ENCODE data around the gene LLGL2.
A peak's percentile ranks its signal among the peaks of the same experiment; 100 is the strongest.
"Not testable (repeated sequence)": the region's sequence is repeated elsewhere in the genome, so short reads cannot be mapped to it uniquely, and the experiment has no call there.

LLGL2 gene

GRCh38 chr17:75574404-75575036, 49.0 kb downstream of the LLGL2 start:
- Histone ChIP-seq H3K27me3 (ENCODE audit: control insufficient read depth, insufficient read depth, low read length) (no peaks in the 10 kb centered on the region), H3K9me3 (ENCODE audit: control insufficient read depth, insufficient read depth, low read length) (no peaks in the 10 kb centered on the region), H3K4me3 (ENCODE audit: low read depth, low read length) (no peak overlapping the region), H3K4me1 (ENCODE audit: control insufficient read depth, insufficient read depth, low read length) (no peaks in the 10 kb centered on the region), H3K36me3 (ENCODE audit: control insufficient read depth, insufficient read depth, low read length) (peaks cover 8% of the 10 kb centered on the region), H3K27ac (ENCODE audit: low read depth, low read length) (no peak overlapping the region), H3K9ac (ENCODE audit: low read depth, low read length) (no peak overlapping the region)

DNA sequence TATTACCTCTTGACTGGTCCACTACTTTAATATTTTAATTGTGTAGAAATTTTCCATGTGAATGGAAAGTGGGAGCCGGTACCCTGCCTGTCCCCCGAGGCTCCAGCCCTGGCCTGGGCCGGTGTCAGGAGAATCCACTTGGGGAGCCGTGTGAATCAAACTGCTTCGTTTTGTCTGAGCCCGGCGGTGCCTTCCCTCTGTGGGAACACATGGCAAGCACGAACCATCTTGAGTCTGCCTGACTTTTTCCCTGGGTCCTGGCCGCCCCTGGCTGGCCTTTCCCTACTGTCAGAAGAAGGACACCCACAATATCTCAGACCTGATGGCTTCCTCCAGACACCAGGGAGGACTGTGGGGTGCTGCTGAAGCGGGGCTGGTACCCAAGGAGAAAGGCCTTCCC, 49.7 kb downstream of the LLGL2 start:
- Histone ChIP-seq H3K4me3 (ENCODE audit: low read depth, low read length) (no peak overlapping the region), H3K9me3 (ENCODE audit: control insufficient read depth, insufficient read depth, low read length) (no peaks in the 10 kb centered on the region), H3K4me1 (ENCODE audit: control insufficient read depth, insufficient read depth, low read length) (no peaks in the 10 kb centered on the region), H3K27me3 (ENCODE audit: control insufficient read depth, insufficient read depth, low read length) (no peaks in the 10 kb centered on the region), H3K9ac (ENCODE audit: low read depth, low read length) (no peak overlapping the region), H3K36me3 (ENCODE audit: control insufficient read depth, insufficient read depth, low read length) (peaks cover 7% of the 10 kb centered on the region), H3K27ac (ENCODE audit: low read depth, low read length) (no peak overlapping the region)

DNA sequence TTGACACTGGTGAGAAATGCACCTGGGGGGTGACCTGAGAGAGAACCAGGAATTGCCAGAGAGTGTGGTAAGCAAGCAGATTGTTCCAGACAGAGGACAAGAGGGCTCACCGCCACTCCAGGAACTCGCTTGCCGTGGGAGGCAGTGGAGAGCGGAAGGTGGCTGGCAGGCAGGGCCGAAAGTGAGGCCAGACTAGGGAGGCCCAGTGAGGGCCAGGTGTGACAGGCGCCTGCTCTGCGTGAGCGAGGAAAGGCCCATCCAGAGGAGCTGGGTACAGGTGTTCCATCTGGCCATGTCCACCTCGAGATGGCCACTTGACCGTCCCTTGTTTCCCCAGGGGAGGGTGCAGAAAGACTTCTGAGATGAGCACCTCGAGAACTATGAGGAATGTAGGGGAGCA, 50.2 kb downstream of the LLGL2 start:
- Histone ChIP-seq H3K36me3 (ENCODE audit: control insufficient read depth, insufficient read depth, low read length) (peaks cover 3% of the 10 kb centered on the region; the same call in 1 of the 2 replicates), H3K27ac (ENCODE audit: low read depth, low read length) (no peak overlapping the region), H3K4me3 (ENCODE audit: low read depth, low read length) (no peak overlapping the region), H3K27me3 (ENCODE audit: control insufficient read depth, insufficient read depth, low read length) (no peaks in the 10 kb centered on the region), H3K9me3 (ENCODE audit: control insufficient read depth, insufficient read depth, low read length) (no peaks in the 10 kb centered on the region), H3K4me1 (ENCODE audit: control insufficient read depth, insufficient read depth, low read length) (no peaks in the 10 kb centered on the region), H3K9ac (ENCODE audit: low read depth, low read length) (no peak overlapping the region)

DNA sequence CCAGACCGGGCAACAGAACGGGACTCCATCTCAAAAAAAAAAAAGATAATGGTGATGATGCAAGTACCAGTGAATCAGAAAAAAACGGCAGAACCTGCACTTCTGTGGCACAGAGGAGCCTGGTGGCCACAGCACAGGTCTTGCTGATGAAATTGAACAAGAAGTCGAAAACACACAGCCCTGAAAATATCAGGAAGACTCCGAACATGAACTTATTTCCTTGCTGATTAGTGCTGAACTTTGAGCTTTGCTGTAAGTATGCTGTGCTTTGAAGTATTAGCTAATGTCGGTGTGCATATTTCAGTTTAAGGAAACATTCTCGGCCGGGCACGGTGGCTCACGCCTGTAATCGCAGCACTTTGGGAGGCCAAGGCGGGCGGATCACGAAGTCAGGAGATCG, 51.2 kb downstream of the LLGL2 start:
- H3K4me3 ChIP-seq (ENCODE audit: low read depth, low read length), result no peak overlapping the region
- H3K4me1 ChIP-seq (ENCODE audit: control insufficient read depth, insufficient read depth, low read length), result no peaks in the 10 kb centered on the region
- H3K27me3 ChIP-seq (ENCODE audit: control insufficient read depth, insufficient read depth, low read length), result no peaks in the 10 kb centered on the region
- no peak overlapping the region for H3K27ac ChIP-seq (ENCODE audit: low read depth, low read length)
- no peaks in the 10 kb centered on the region for H3K9me3 ChIP-seq (ENCODE audit: control insufficient read depth, insufficient read depth, low read length)
- H3K36me3 ChIP-seq (ENCODE audit: control insufficient read depth, insufficient read depth, low read length), result 0 out of 2 replicates have a peak, but pooled peaks cover 3% of the 10 kb centered on the region
- H3K9ac ChIP-seq (ENCODE audit: low read depth, low read length), result no peak overlapping the region

DNA sequence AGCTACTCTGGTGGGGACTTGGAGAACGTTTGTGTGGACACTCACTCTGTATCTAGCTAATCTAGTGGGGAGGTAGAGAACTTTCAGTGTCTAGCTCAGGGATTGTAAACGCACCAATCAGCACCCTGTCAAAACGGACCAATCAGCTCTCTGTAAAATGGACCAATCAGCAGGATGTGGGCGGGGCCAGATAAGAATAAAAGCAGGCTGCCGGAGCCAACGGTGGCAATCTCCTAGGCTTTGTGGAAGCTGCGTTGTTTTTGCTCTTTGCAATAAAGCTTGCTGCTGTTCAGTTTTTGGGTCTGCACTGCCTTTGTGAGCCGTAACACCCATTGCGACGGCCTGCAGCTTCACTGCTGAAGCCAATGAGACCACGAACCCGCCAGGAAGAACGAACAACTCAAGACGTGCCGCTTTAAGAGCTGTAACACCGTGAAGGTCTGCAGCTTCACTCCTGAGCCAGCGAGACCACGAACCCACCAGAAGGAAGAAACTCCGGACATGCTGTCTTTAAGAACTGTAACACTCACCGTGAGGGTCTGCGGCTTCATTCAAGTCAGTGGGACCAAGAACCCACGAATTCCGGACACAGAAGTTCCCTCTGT, 55.7 kb downstream of the LLGL2 start:
- not testable (repeated sequence) for H3K9ac ChIP-seq (ENCODE audit: low read depth, low read length); H3K4me1 ChIP-seq (ENCODE audit: control insufficient read depth, insufficient read depth, low read length); H3K9me3 ChIP-seq (ENCODE audit: control insufficient read depth, insufficient read depth, low read length); H3K27me3 ChIP-seq (ENCODE audit: control insufficient read depth, insufficient read depth, low read length); H3K4me3 ChIP-seq (ENCODE audit: low read depth, low read length); H3K27ac ChIP-seq (ENCODE audit: low read depth, low read length); H3K36me3 ChIP-seq (ENCODE audit: control insufficient read depth, insufficient read depth, low read length)

DNA sequence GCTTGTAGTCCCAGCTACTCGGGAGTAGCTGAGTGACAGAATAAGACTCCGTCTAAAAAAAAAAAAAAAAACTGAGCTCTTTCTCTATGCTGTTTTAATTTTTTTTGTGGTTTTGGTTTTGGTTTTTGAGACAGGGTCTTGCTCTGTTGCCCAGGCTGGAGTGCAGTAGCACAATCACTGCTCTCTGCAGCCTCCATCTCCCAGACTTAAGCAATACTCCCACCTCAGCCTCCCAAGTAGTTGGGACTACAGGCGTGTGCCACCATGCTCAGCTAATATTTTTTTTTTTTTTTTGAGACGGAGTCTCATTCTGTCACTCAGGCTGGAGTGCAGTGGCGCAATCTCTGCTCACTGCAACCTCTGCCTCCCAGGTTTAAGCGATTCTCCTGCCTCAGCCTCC, 57.7 kb downstream of the LLGL2 start:
- H3K9ac ChIP-seq (ENCODE audit: low read depth, low read length); H3K4me3 ChIP-seq (ENCODE audit: low read depth, low read length); H3K36me3 ChIP-seq (ENCODE audit: control insufficient read depth, insufficient read depth, low read length); H3K9me3 ChIP-seq (ENCODE audit: control insufficient read depth, insufficient read depth, low read length); H3K4me1 ChIP-seq (ENCODE audit: control insufficient read depth, insufficient read depth, low read length); H3K27ac ChIP-seq (ENCODE audit: low read depth, low read length); H3K27me3 ChIP-seq (ENCODE audit: control insufficient read depth, insufficient read depth, low read length): not testable (repeated sequence)

- H3K27me3 ChIP-seq (ENCODE audit: control insufficient read depth, insufficient read depth, low read length), result no peaks in the 10 kb centered on the region; the same call in 1 of the 2 replicates
- no peak overlapping the region for H3K27ac ChIP-seq (ENCODE audit: low read depth, low read length)
- no peaks in the 10 kb centered on the region for H3K36me3 ChIP-seq (ENCODE audit: control insufficient read depth, insufficient read depth, low read length)
- H3K4me1 ChIP-seq (ENCODE audit: control insufficient read depth, insufficient read depth, low read length), result peaks cover 4% of the 10 kb centered on the region; the same call in 1 of the 2 replicates
- H3K9ac ChIP-seq (ENCODE audit: low read depth, low read length), result no peak overlapping the region
- H3K4me3 ChIP-seq (ENCODE audit: low read depth, low read length), result no peak overlapping the region
- H3K9me3 ChIP-seq (ENCODE audit: control insufficient read depth, insufficient read depth, low read length), result no peaks in the 10 kb centered on the region
Observed at GRCh38 chr17:75584849-75585175, 59.3 kb downstream of the LLGL2 start.

- H3K4me3 ChIP-seq (ENCODE audit: low read depth, low read length), result peak within 1 kb of the TSS; percentile 67
- no peaks in the 10 kb centered on the region for H3K9me3 ChIP-seq (ENCODE audit: control insufficient read depth, insufficient read depth, low read length)
- no peaks in the 10 kb centered on the region for H3K36me3 ChIP-seq (ENCODE audit: control insufficient read depth, insufficient read depth, low read length)
- peak within 1 kb of the TSS; percentile 51; the same call in 1 of the 2 replicates for H3K9ac ChIP-seq (ENCODE audit: low read depth, low read length)
- no peak within 1 kb of the TSS for H3K27ac ChIP-seq (ENCODE audit: low read depth, low read length)
- peaks cover 4% of the 10 kb centered on the region; the same call in 1 of the 2 replicates for H3K4me1 ChIP-seq (ENCODE audit: control insufficient read depth, insufficient read depth, low read length)
- H3K27me3 ChIP-seq (ENCODE audit: control insufficient read depth, insufficient read depth, low read length), result no peaks in the 10 kb centered on the region; the same call in 1 of the 2 replicates
Observed at GRCh38 chr17:75587675-75588595, 62.4 kb downstream of the LLGL2 start, which contains the start of gene MYO15B. Gene MYO15B (plus strand): TSS chr17:75587800. CDS start chr17:75588058, 258 bp downstream.

GRCh38 chr17:75588596-75589011, 63.1 kb downstream of the LLGL2 start:
- peak overlapping the region; percentile 67 for H3K4me3 ChIP-seq (ENCODE audit: low read depth, low read length)

GRCh38 chr17:75589012-75589918, 63.8 kb downstream of the LLGL2 start:
- H3K9ac ChIP-seq (ENCODE audit: low read depth, low read length), result peak overlapping the region; percentile 51; the same call in 1 of the 2 replicates
- no peaks in the 10 kb centered on the region; the same call in 1 of the 2 replicates for H3K27me3 ChIP-seq (ENCODE audit: control insufficient read depth, insufficient read depth, low read length)
- H3K4me3 ChIP-seq (ENCODE audit: low read depth, low read length), result peak overlapping the region; percentile 72
- H3K4me1 ChIP-seq (ENCODE audit: control insufficient read depth, insufficient read depth, low read length), result peaks cover 4% of the 10 kb centered on the region; the same call in 1 of the 2 replicates
- no peaks in the 10 kb centered on the region for H3K36me3 ChIP-seq (ENCODE audit: control insufficient read depth, insufficient read depth, low read length)
- H3K27ac ChIP-seq (ENCODE audit: low read depth, low read length), result no peak overlapping the region
- H3K9me3 ChIP-seq (ENCODE audit: control insufficient read depth, insufficient read depth, low read length), result no peaks in the 10 kb centered on the region

More at GRCh38 chr17:75588596-75589011, 63.1 kb downstream of the LLGL2 start:
- Histone ChIP-seq H3K4me1 (ENCODE audit: control insufficient read depth, insufficient read depth, low read length) (peaks cover 4% of the 10 kb centered on the region; the same call in 1 of the 2 replicates), H3K27ac (ENCODE audit: low read depth, low read length) (no peak overlapping the region), H3K9me3 (ENCODE audit: control insufficient read depth, insufficient read depth, low read length) (no peaks in the 10 kb centered on the region), H3K36me3 (ENCODE audit: control insufficient read depth, insufficient read depth, low read length) (no peaks in the 10 kb centered on the region), H3K27me3 (ENCODE audit: control insufficient read depth, insufficient read depth, low read length) (no peaks in the 10 kb centered on the region; the same call in 1 of the 2 replicates), H3K9ac (ENCODE audit: low read depth, low read length) (peak overlapping the region; percentile 51; the same call in 1 of the 2 replicates)

Data from HUES48 (cell line).